SK-N-SH treated with all-trans-retinoic acid at 6 μM for 48 hours (cell line): Measurements from ENCODE around the gene NOTCH3.

Source experiments
- ISL1 ChIP-seq: fragments of 250-450 bp; sonication (Bioruptor Pico); IDR thresholded peaks from 2 replicates; pipeline ENCODE4 v2.1.2; 2022; ENCODE audit warnings: mild to moderate bottlenecking, moderate library complexity
- OSR1 ChIP-seq: fragments of 250-450 bp; sonication (Bioruptor Pico); IDR thresholded peaks from 2 replicates; pipeline ENCODE4 v1.8.0; 2022; ENCODE audit warnings: moderate library complexity, mild to moderate bottlenecking, inconsistent platforms
- PATZ1 ChIP-seq: fragments of 250-450 bp; sonication (Bioruptor Pico); IDR thresholded peaks from 2 replicates; pipeline ENCODE4 v1.8.0; 2020; ENCODE audit warnings: mild to moderate bottlenecking, moderate library complexity, borderline replicate concordance
- RARB ChIP-seq: fragments of 250-450 bp; sonication (Bioruptor Pico); IDR thresholded peaks from 2 replicates; pipeline ENCODE4 v1.8.0; 2021; ENCODE audit warnings: mild to moderate bottlenecking, moderate library complexity
- SNAI2 ChIP-seq: fragments of 250-450 bp; sonication (Bioruptor Pico); IDR thresholded peaks from 2 replicates; pipeline ENCODE4 v1.5.0; 2020; ENCODE audit warnings: mild to moderate bottlenecking, moderate library complexity
- ZFP30 ChIP-seq: fragments of 450-650 bp; formaldehyde crosslinking; IDR thresholded peaks from 2 replicates; pipeline ENCODE4 v1.5.0; 2022; ENCODE audit warnings: mild to moderate bottlenecking, moderate library complexity

GRCh38 chr19:15243236-15243957 is 42.6 kb upstream of the NOTCH3 start:
- TF ChIP-seq PATZ1 (CRISPR knock-in tag) (no peak), RARB (CRISPR knock-in tag) (no peak), SNAI2 (CRISPR knock-in tag) (no peak), OSR1 (no peak), ISL1 (CRISPR knock-in tag) (no peak), ZFP30 (CRISPR knock-in tag) (no peak)
